IPS DF 4.7 (cell line): ENCODE results near the gene MAP3K1.
"Not testable (repeated sequence)": the region's sequence is repeated elsewhere in the genome, so short reads cannot be mapped to it uniquely, and the experiment has no call there.

Experiments
- DNase-seq: peaks from one replicate; pipeline ENCODE4 v3.0.0-alpha.2; 2013; ENCODE audit warnings: low spot score; ENCODE audit errors: extremely low read depth

The MAP3K1 gene

GRCh38 chr5:56815658-56816545, 553 bp downstream of the MAP3K1 start:
- no peak for DNase-seq

GRCh38 chr5:56816546-56817081, 1.3 kb downstream of the MAP3K1 start:
- DNase-seq, result no peak

- DNase-seq, result no peak
These were observed 2.1 kb downstream of the MAP3K1 start for GRCh38 chr5:56817263-56818014.

GRCh38 chr5:56818450-56819037, 3.2 kb downstream of the MAP3K1 start:
- no peak for DNase-seq

GRCh38 chr5:56819060-56819881, 3.9 kb downstream of the MAP3K1 start:
- no peak for DNase-seq

- not testable (repeated sequence) for DNase-seq
These were observed 6.5 kb downstream of the MAP3K1 start for GRCh38 chr5:56821868-56822267.

GRCh38 chr5:56822981-56823380, 7.6 kb downstream of the MAP3K1 start:
- DNase-seq, result no peak

GRCh38 chr5:56824019-56824418, 8.7 kb downstream of the MAP3K1 start:
- DNase-seq, result no peak

- no peak for DNase-seq
These were observed 10.0 kb downstream of the MAP3K1 start for GRCh38 chr5:56825222-56825824.

- DNase-seq, result no peak
These were observed 11.7 kb downstream of the MAP3K1 start for GRCh38 chr5:56827049-56827448.

- no peak for DNase-seq
These were observed 12.6 kb downstream of the MAP3K1 start for GRCh38 chr5:56827924-56828323.

GRCh38 chr5:56829137-56829908, 14.0 kb downstream of the MAP3K1 start:
- no peak for DNase-seq

- no peak for DNase-seq
These were observed 16.4 kb downstream of the MAP3K1 start for GRCh38 chr5:56831773-56832172.

GRCh38 chr5:56833325-56833724, 18.0 kb downstream of the MAP3K1 start:
- no peak for DNase-seq

- no peak for DNase-seq
These were observed 22.0 kb downstream of the MAP3K1 start for GRCh38 chr5:56837381-56837780.

- DNase-seq, result no peak
These were observed 22.6 kb downstream of the MAP3K1 start for GRCh38 chr5:56837956-56838355.

GRCh38 chr5:56838409-56839039, 23.2 kb downstream of the MAP3K1 start:
- DNase-seq, result no peak

GRCh38 chr5:56839062-56839461, 23.7 kb downstream of the MAP3K1 start:
- no peak for DNase-seq

GRCh38 chr5:56840597-56840996, 25.2 kb downstream of the MAP3K1 start:
- no peak for DNase-seq
